Fibroblast of lung (primary cell): Measurements from ENCODE around the gene MBOAT1. TPM values are rescaled to one million over a fixed set of nuclear protein-coding genes. Genes with fewer than 3 reads are reported as not detected.

Experiments
- DNase-seq, 2 donors: peaks; one replicate each; pipeline versions ENCODE4 v3.0.0 to v3.0.0-alpha.2; 2010; ENCODE audit warnings: low read depth in 2 of 2
- H2AFZ ChIP-seq: 2 replicates; pipeline ENCODE4 v1.5.1; 2012; ENCODE audit warnings: low read length, control low read depth, inconsistent platforms
- H3K27ac ChIP-seq: 2 replicates; pipeline ENCODE4 v1.5.1; 2011; ENCODE audit warnings: low read length, control low read depth; ENCODE audit not compliant: insufficient read depth
- H3K27me3 ChIP-seq: 2 replicates; pipeline ENCODE4 v1.5.1; 2011; ENCODE audit warnings: mild to moderate bottlenecking, low read length; ENCODE audit not compliant: control insufficient read depth, insufficient read depth
- H3K36me3 ChIP-seq: 2 replicates; pipeline ENCODE4 v1.5.1; 2011; ENCODE audit warnings: low read length; ENCODE audit not compliant: control insufficient read depth, insufficient read depth
- H3K4me1 ChIP-seq: 2 replicates; pipeline ENCODE4 v1.5.1; 2011; ENCODE audit warnings: low read length; ENCODE audit not compliant: control insufficient read depth, insufficient read depth; ENCODE audit errors: extremely low read depth
- H3K4me2 ChIP-seq: 2 replicates; pipeline ENCODE4 v1.5.1; 2011; ENCODE audit warnings: low read length, control low read depth; ENCODE audit not compliant: insufficient read depth; ENCODE audit errors: extremely low read depth
- H3K4me3 ChIP-seq, 4 experiments: fragments of 200-600 bp in 1 of 4; sonication (generic) in 1 of 4; replicated peaks in 1 of 4; 2 replicates each; pipeline ENCODE4 v1.5.1; 2011 to 2016; ENCODE audit warnings: low read length in 4 of 4, low read depth in 3 of 4, mild to moderate bottlenecking in 3 of 4, control low read depth in 2 of 4, inconsistent platforms in 1 of 4, mixed read lengths in 1 of 4; ENCODE audit not compliant: insufficient read depth in 1 of 4; ENCODE audit errors: control extremely low read depth in 1 of 4
- H3K79me2 ChIP-seq: 2 replicates; pipeline ENCODE4 v1.5.1; 2012; ENCODE audit warnings: mild to moderate bottlenecking, low read length, inconsistent platforms; ENCODE audit not compliant: control insufficient read depth, insufficient read depth
- H3K9ac ChIP-seq: 2 replicates; pipeline ENCODE4 v1.5.1; 2011; ENCODE audit warnings: mild to moderate bottlenecking, low read length, control low read depth; ENCODE audit not compliant: insufficient read depth
- H3K9me3 ChIP-seq: 2 replicates; pipeline ENCODE4 v1.5.1; 2012; ENCODE audit warnings: low read depth, low read length; ENCODE audit not compliant: control insufficient read depth, insufficient read depth
- H4K20me1 ChIP-seq: 2 replicates; pipeline ENCODE4 v1.5.1; 2011; ENCODE audit warnings: low read length; ENCODE audit not compliant: control insufficient read depth, insufficient read depth; ENCODE audit errors: extremely low read depth
- EZH2 ChIP-seq: IDR thresholded peaks from 2 replicates; pipeline ENCODE4 v1.5.1; 2012; ENCODE audit warnings: low read length, control low read depth, mild to moderate bottlenecking; ENCODE audit errors: missing control alignments
- polyA plus RNA-seq, 2 donors: library from polyadenylated mRNA; depleted of rRNA in 1 of 2; stranded (reverse) in 1 of 2; unstranded in 1 of 2; fragments of >200 nt; gene quantifications; 2 replicates each; pipeline ENCODE4 v1.2.1, GENCODE V29; 2011 to 2012; ENCODE audit warnings: missing spikeins in 1 of 2
- total RNA-seq: library from RNA; depleted of rRNA; stranded (reverse); fragments of >200 nt; gene quantifications from 2 replicates; pipeline ENCODE4 v1.2.1, GENCODE V29; 2014
- TF ChIP-seq, protein P1 (sequence below), 2 donors: IDR thresholded peaks in 1 of 2; conservative IDR thresholded peaks in 1 of 2; 1 replicate in 1 of 2; 2 replicates in 1 of 2; pipeline ENCODE4 v1.5.1; 2011 to 2012; ENCODE audit warnings: low read length in 2 of 2, control low read depth in 1 of 2, inconsistent platforms in 1 of 2, low read depth in 1 of 2, mild to moderate bottlenecking in 1 of 2

MBOAT1 gene
- total and polyA plus RNA-seq, 2 donors (not counting 1 experiment from before 2014, with no cell fraction given): 3.1 to 6.6 TPM

- no peak overlapping the region for H3K4me2 ChIP-seq
- no peaks in the 10 kb centered on the region for H3K27me3 ChIP-seq
- H3K36me3 ChIP-seq: no peaks in the 10 kb centered on the region
- H3K4me3 ChIP-seq: no peak overlapping the region
- H3K4me1 ChIP-seq: no peaks in the 10 kb centered on the region
- H3K9me3 ChIP-seq: no peaks in the 10 kb centered on the region
- no peak overlapping the region for H3K27ac ChIP-seq
- H3K79me2 ChIP-seq: no peaks in the 10 kb centered on the region
- H4K20me1 ChIP-seq: no peaks in the 10 kb centered on the region
- H2AFZ ChIP-seq: no peak overlapping the region
- DNase-seq: no peak
- no peak overlapping the region for H3K9ac ChIP-seq
- TF ChIP-seq EZH2: no peak
- TF ChIP-seq, protein P1, sequence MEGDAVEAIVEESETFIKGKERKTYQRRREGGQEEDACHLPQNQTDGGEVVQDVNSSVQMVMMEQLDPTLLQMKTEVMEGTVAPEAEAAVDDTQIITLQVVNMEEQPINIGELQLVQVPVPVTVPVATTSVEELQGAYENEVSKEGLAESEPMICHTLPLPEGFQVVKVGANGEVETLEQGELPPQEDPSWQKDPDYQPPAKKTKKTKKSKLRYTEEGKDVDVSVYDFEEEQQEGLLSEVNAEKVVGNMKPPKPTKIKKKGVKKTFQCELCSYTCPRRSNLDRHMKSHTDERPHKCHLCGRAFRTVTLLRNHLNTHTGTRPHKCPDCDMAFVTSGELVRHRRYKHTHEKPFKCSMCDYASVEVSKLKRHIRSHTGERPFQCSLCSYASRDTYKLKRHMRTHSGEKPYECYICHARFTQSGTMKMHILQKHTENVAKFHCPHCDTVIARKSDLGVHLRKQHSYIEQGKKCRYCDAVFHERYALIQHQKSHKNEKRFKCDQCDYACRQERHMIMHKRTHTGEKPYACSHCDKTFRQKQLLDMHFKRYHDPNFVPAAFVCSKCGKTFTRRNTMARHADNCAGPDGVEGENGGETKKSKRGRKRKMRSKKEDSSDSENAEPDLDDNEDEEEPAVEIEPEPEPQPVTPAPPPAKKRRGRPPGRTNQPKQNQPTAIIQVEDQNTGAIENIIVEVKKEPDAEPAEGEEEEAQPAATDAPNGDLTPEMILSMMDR (conservative IDR thresholded peaks at IDR 0.05 in 1 of 2, IDR thresholded peaks at IDR 0.05 in 1 of 2; ENCODE audit: low read depth in 1 of 2, low read length in 2 of 2): no peak
Measured at GRCh38 chr6:20243288-20243687, 31.0 kb upstream of the MBOAT1 start.

- no peak overlapping the region for H3K4me2 ChIP-seq
- H3K36me3 ChIP-seq: no peaks in the 10 kb centered on the region
- no peak for DNase-seq
- H3K9ac ChIP-seq: no peak overlapping the region
- H4K20me1 ChIP-seq: no peaks in the 10 kb centered on the region
- H2AFZ ChIP-seq: no peak overlapping the region
- H3K4me3 ChIP-seq: no peak overlapping the region
- no peaks in the 10 kb centered on the region for H3K27me3 ChIP-seq
- H3K27ac ChIP-seq: no peak overlapping the region
- no peaks in the 10 kb centered on the region for H3K9me3 ChIP-seq
- TF ChIP-seq, protein P1 (conservative IDR thresholded peaks at IDR 0.05 in 1 of 2, IDR thresholded peaks at IDR 0.05 in 1 of 2; ENCODE audit: low read depth in 1 of 2, low read length in 2 of 2): no peak
- TF ChIP-seq EZH2: no peak
- no peaks in the 10 kb centered on the region for H3K79me2 ChIP-seq
- no peaks in the 10 kb centered on the region for H3K4me1 ChIP-seq
Measured at GRCh38 chr6:20242397-20242796, 30.1 kb upstream of the MBOAT1 start.

DNA sequence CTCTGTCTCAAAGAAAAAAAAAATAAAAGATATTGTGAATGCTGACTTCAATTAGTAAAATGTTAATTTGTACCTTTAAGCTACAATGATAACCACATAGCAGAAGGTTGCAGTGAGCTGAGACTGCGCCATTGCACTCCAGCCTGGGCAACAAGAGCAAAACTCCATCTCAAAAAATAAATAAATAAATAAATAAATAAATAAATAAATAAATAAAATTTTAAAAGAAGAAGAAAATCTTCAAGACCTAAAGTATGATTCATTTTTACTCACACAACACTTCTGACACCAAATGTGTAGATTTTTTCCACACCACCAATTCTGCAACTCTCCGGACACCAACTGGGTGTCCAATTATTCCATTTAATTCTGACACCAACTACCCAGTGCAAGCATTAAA is 28.8 kb upstream of the MBOAT1 start:
- TF ChIP-seq, protein P1 (conservative IDR thresholded peaks at IDR 0.05 in 1 of 2, IDR thresholded peaks at IDR 0.05 in 1 of 2; ENCODE audit: low read depth in 1 of 2, low read length in 2 of 2): no peak
- TF ChIP-seq EZH2: no peak
- Histone ChIP-seq H3K4me3 (no peak overlapping the region), H3K9ac (no peak overlapping the region)

More for the DNA sequence above, 28.8 kb upstream of the MBOAT1 start:
- no peak overlapping the region for H3K27ac ChIP-seq
- H3K36me3 ChIP-seq: no peaks in the 10 kb centered on the region
- H3K79me2 ChIP-seq: no peaks in the 10 kb centered on the region
- H3K27me3 ChIP-seq: no peaks in the 10 kb centered on the region
- H3K4me1 ChIP-seq: no peaks in the 10 kb centered on the region
- H3K9me3 ChIP-seq: no peaks in the 10 kb centered on the region
- DNase-seq: no peak
- no peak overlapping the region for H3K4me2 ChIP-seq
- no peak overlapping the region for H2AFZ ChIP-seq
- H4K20me1 ChIP-seq: no peaks in the 10 kb centered on the region
